Suprapubic skin (tissue), 4 donors: ENCODE results near the gene RAMACL.

ENCODE experiments used
- CTCF ChIP-seq, 2 donors: fragments of 200-600 bp in 1 of 2; fragments of 450-650 bp in 1 of 2; sonication (generic) in 1 of 2; IDR thresholded peaks; one replicate each; pipeline ENCODE4 v1.5.1; 2016 to 2019; ENCODE audit warnings: antibody characterized with exemption in 2 of 2, mild to moderate bottlenecking in 1 of 2, moderate library complexity in 1 of 2
- EP300 ChIP-seq: sonication (generic); formaldehyde crosslinking; IDR thresholded peaks from one replicate; pipeline ENCODE4 v1.6.1; 2017; ENCODE audit warnings: antibody characterized with exemption
- POLR2A ChIP-seq, 2 donors: fragments of 450-650 bp; IDR thresholded peaks; one replicate each; pipeline ENCODE4 v1.6.1; 2017; ENCODE audit warnings: antibody characterized with exemption in 2 of 2, mild to moderate bottlenecking in 2 of 2, moderate library complexity in 2 of 2
- POLR2AphosphoS5 ChIP-seq, 3 donors: sonication (generic); formaldehyde crosslinking; IDR thresholded peaks; one replicate each; pipeline ENCODE4 v1.6.1; 2017; ENCODE audit warnings: antibody characterized with exemption in 3 of 3

GRCh38 chr6:166596776-166597507 lies 10.5 kb upstream of the RAMACL start:
- TF ChIP-seq CTCF (IDR thresholded peaks at IDR 0.05) (no peak), POLR2A (IDR thresholded peaks at IDR 0.05) (no peak), POLR2AphosphoS5 (IDR thresholded peaks at IDR 0.05) (no peak), EP300 (no peak)
